Glomerular endothelial cell (primary cell): ENCODE results near the gene SNAI3. TPM values are rescaled to one million over a fixed set of nuclear protein-coding genes. Genes with fewer than 3 reads are reported as not detected.
"Not testable (repeated sequence)": the region's sequence is repeated elsewhere in the genome, so short reads cannot be mapped to it uniquely, and the experiment has no call there.

Source experiments
- DNase-seq: peaks from one replicate; pipeline ENCODE4 v3.0.0-alpha.2; 2011; ENCODE audit warnings: low read depth, low spot score; ENCODE audit errors: extremely low read depth
- total RNA-seq: library from RNA; depleted of rRNA; stranded (reverse); fragments of >200 nt; gene quantifications from 2 replicates; pipeline ENCODE4 v1.2.3, GENCODE V29; 2015

Gene SNAI3
- total RNA-seq, 1 donor from 2014 or later, result 0.12 TPM

- no peak for DNase-seq
These were observed 12.5 kb downstream of the SNAI3 start for GRCh38 chr16:88673716-88674379.

DNA sequence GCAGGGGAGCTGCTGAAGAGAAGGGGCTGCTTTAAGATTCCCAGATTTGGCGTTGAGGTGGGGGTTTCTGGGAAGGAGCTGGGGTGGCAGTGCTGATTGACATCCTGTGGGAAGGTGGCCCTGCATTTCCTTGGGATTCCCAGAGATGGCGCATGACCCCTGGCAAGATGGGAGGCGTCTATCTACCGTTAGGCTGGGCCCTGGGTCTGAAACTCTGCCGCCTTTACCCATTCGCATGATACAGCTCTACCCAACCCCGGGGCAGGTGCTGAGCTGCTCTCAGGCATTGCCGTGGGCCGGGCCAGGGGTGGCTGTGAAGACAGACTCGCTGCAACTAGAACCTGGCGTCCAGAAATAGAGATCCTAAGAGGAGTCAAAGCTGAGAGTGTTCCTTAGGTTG lies 13.5 kb downstream of the SNAI3 start:
- no peak for DNase-seq

DNA sequence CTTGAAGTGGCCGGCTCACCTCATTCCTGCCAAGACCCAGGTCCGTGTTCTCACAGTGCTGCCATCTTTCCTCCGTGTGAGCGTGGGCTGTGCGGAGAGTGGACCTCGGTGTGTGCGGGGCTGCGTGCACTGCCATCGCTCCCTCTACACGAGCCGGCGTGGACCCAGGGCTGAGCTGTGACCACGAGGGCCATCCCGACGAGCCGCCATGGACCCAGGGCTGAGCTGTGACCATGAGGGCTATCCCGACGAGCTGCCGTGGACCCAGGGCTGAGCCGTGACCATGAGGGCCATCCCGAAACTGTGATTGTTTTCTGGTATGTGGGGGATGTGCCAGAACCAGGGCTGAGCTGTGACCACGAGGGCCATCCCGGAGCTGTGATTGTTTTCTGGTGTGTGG lies 14.5 kb downstream of the SNAI3 start:
- no peak for DNase-seq

- DNase-seq, result no peak
These were observed 16.3 kb downstream of the SNAI3 start for GRCh38 chr16:88669980-88670379.

DNA sequence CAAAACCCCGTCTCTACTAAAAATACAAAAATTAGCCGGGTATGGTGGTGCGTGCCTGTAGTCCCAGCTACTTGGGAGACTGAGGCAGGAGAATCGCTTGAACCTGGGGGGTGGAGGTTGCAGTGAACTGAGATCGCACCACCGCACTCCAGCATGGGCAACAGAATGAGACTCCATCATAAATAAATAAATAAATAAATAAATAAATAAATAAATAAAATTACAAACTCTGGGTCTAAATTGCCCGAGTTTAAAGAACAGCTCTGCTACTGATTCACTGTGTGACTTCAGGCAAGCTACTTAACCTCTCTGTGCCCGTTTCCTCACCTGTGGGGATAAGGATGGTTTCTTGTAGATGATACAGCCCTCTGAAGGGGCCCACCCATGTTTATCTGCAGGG lies 16.8 kb downstream of the SNAI3 start:
- DNase-seq, result not testable (repeated sequence)

DNA sequence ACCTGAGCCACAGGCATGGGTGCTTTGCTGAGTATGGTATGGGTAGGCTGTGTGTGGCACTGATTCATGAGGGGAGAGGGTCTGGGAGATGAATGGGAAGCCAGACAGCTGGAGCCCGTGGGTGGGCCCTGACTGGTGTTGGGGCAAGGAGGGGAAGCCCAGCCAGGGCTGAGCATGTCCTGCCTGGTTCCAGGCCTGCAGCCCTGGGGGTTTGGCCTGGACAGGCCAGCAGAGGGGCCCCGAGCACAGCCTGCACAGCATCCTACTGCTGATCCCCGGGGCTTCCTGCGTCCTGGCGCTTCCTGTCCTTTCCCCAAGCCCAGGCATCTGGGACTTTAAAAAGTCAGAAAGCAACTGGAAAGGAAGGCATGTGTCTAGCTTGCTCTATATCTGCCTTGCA lies 18.8 kb downstream of the SNAI3 start:
- DNase-seq, result no peak

DNA sequence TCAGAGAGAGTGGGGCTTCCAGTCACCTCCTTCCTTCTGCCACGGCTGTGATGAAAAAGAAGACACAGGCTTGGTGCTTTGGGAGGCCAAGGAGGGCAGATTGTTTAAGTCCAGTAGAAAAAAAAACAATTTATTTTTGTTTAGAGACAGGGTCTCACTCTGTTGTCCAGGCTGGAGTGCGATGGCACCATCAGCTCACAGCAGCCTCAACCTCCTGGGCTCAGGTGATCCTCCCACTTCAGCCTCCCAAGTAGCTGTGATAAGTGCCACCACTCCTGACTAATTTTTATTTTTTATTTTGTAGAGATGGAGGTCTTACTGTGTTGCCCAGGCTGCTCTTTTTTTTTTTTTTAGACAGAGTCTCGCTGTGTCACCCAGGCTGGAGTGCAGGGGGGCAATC lies 20.7 kb downstream of the SNAI3 start:
- no peak for DNase-seq

GRCh38 chr16:88665148-88665547 lies 21.2 kb downstream of the SNAI3 start:
- peak; percentile 66 for DNase-seq

DNA sequence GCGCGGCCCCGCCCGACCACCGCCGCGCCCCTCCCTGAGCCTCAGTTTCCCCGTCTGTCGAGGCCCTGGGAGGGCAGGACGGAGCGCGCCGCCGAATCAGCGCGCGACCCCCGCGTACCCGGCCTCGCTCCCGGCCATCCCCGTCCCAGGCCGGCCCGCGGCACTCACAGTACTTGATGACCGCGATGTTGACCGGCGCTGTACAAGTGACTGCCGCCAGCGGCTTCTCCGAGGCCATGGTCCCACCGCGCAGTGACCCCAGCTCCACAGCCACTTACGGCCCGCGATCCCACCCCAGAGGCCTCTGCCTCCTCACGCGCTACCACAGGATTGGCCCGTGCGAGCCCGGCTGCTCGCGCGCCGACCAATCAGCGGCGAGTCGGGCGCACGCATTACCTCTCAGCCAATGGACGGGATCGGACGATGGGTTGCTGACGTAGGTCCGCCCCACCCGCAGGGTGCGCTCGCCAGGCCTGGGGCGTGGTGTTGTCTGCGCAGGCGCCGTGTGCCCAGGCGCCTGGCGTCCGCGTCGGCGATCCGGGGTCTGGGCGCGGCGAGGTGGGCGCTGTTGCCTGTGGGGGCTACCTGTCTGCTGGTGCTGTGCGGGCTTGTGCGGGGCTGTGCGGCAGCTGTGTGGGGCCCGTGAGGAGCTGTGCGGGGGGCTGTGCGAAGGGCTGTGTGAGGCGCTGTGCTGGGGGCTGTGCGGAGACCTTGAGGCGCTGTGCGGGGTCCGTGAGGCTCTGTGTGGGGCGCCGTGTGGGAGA lies 23.3 kb downstream of the SNAI3 start, which contains the start of gene MVD:
TSS of gene MVD (minus strand) at position 249 of the 764 bp plus-strand sequence. CDS start at position 238, 11 bp downstream.
- DNase-seq, result peak; percentile 77

GRCh38 chr16:88662222-88662842 lies 24.0 kb downstream of the SNAI3 start:
- no peak for DNase-seq

GRCh38 chr16:88661468-88661867 lies 24.8 kb downstream of the SNAI3 start:
- no peak for DNase-seq

- DNase-seq, result no peak
These were observed 27.1 kb downstream of the SNAI3 start for GRCh38 chr16:88659160-88659559.

DNA sequence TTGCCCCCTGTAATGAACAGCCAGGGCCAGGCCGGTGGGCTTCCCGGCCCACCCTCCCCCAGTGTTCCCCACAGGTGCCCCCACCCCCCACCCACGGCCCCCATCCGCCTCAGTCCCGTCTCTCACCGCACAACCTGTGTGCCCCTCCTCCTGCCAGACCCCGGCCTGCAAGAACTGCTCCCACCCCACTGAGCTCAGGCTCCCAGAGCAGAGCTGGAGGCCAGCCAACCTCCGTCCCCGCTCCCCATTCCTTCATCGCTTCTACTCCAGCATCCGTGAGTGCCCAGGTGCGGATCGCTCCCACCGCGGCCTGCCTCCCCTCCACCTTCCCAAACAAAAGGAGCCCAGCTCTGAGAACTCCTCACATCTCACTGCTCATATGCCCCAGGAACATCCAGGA lies 27.6 kb downstream of the SNAI3 start:
- DNase-seq, result no peak

- DNase-seq, result no peak
These were observed 28.9 kb downstream of the SNAI3 start for GRCh38 chr16:88657371-88657770.

DNA sequence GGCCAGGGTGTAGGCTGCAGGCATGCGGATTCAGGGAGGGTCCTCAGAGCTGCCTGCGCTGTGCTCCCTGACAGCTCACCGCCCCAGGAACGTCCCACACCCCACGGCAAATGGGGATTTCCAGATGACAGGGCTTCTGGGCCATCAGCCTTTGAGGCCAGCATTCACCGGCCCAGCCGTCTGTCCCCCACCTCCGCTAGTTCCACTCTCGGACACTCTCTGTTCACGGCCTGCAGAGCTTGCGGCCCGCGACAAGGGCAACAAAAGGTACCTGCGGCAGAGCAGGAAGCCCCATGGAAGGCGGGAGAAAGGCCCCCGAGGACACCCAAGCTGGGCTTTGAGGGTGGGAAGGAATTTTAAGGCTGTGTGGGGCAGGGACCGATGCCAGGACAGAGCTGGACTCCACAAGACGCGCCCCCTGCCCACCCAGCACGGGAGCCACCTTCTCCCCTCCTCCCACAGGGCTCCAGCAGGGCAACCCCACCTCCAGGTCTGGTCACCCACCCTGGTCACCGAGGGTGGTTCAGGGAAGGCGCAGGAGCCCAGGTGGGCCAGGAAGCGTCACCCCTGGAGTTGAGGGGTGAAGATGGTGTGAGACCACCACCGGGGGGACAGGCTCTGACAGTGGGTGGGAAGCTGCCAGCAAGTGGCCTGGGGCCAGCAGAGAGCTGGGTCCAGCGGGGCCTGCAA lies 29.9 kb downstream of the SNAI3 start:
- DNase-seq, result no peak

- DNase-seq, result no peak
These were observed 30.5 kb downstream of the SNAI3 start for GRCh38 chr16:88655733-88656281.

DNA sequence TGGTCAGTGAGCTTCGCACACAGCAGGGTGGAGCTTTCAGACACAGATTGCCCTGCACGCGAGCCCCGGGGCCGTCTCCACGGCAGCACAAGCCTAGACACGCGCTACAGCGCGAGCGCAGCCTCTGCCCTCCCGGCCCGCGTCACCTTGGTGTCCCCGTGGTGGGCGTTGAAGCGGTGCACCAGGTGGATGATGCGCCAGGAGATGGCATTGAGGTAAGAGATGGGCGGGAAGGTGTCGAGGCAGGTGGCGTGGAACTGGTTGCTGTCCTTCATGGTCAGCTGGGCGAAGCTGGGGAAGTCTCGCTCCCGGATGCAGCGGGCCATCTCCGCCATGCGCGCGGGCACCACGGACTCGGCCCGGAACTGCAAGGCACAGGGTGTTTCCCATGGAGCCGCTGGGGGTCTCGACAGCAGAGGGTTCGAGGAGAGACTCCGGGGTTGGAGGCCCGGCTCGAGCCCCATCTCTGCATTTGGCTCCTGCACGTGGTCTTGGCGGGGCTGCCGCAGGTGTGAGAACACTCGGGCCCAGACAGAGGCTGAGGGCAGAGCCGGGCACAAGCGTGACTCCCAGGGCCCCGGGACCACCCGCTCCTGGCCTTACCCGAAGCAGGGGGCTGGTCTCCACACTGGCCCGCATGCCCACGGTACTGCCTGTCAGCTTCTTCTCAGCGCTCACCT lies 31.1 kb downstream of the SNAI3 start:
- DNase-seq, result no peak

DNA sequence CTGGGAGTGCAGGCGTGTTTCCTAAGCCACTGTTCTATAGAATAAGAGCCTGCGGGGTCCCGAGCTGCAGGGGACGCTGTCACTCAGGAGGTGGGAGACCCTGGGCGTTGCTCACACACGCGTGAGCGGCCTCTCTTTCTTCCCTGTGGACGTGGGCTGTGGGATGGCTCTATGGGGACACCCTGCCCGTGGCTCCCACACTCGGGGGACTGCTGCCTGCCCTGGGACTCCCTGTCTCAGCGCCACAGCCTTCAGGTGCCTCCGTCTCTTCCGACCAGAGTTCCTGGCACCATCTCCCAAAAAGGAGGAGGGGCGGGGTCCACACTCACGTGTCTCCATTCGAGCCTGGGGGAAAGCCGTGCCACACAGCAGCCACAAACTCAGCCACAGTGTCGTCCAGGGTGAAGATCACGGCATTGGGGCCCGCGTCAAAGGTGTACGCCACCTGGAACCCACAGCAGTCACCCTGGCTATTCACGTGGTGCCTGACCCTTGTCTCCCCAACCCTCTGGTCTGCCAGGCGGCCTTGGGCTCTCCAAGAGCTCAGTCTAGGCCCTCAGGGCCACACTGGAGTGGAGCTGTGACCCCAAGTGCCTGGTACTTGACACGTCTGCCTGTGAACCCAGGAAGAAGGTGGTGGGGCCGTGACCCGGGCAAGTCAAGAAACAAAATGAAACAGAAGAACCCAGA lies 31.8 kb downstream of the SNAI3 start:
- no peak for DNase-seq

DNA sequence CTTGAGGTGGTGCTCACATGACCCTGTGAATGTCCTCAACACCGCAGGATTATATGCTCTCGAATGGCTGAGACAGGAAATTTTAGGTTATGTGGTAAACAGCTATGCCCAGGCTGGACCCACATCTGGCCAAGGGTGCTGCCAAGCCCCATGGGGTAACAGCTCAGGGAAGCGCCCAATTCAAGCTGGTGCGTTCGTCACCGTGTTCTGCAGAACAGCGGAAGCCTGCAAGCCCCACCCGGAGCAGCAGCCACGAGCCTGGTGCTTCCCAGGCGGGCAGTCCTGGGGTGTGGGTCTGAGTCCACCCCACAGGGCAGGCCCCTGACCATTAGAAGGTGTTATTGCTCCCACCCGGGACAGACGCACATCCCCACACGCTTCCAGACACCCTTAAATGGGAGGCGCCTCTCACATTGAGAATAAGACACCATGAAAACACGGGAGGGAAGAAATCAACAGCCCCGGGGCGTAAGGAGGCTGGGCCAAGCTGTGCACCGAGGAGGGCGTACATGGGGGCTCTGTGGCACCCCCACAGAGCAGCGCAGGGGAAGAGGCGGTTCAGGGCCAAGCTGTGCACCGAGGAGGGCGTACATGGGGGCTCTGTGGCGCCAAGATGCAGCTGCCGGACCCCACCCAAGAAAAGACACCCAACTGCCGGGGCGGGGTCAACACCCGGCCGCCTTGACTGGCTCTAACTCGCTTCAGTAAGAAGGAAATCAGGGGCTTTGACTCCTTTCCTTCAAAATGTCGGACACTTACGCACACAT lies 32.5 kb downstream of the SNAI3 start:
- no peak for DNase-seq
